Colon (tissue), 2 donors: ENCODE measurements around the gene PTPRD.

Experiments used
- FAIRE-seq: peaks from 2 replicates; lab custom pipeline; 2012; peaks lifted over from hg19 to GRCh38; lab: Jason Lieb, UNC
- donor health status: control.
- donor health status: control.

The PTPRD gene

DNA sequence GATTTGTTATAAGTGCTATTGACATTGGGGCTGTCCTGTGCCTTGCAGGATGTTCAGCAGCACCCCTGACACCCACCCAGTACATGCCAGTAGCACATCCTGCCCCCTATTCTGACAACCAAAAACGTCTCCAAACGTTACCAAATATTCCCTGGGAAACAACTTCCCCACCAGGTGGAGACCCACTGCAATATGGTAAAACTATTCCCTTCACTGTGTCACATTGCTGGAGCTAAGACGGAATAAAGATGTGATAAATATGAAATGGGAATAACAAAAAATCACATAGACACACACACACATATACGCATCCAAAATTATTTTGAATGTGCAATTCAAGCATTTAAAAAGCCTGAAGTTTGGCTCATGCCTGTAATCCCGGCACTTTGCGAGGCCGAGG lies 1939.0 kb downstream of the PTPRD start:
- FAIRE-seq, result no peak

DNA sequence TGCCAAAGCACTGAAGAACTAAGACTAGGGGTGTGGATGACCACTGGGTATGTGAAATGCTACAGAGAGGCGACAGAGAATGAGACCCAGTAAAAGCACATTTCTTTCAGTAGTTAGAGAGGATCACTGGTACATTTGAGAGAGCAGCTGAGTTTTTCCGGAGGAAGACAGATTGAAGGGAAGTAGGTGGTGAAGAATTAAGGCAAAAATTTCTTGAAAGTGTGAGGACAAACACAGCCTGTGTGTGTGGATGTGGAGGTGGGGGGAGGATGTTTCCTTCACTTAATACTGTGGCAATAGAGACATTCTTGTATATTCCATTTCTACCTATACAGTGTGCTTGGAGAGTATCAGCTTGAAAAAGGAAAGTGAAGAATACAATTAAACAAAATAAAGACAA lies 1942.1 kb downstream of the PTPRD start:
- FAIRE-seq, result no peak

DNA sequence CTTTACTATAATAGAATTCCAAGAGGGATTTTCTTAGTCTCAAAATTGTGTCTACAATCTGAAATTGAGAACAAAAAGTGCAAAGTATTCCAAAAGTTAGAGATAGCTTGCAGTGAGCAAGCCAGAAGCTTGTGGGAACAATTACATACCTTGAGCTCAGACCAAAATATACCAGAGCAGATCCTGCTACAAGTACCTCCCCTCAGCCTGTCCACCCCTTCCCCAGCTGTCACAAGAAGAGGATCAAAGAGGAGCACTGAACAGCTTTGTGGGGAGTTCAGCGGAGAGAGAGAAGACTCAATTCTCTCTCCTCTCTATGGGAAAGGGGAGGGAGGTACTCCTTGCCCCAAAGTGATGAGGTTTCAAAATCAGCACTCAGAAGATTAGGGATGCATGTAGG lies 1944.1 kb downstream of the PTPRD start:
- FAIRE-seq, result no peak

DNA sequence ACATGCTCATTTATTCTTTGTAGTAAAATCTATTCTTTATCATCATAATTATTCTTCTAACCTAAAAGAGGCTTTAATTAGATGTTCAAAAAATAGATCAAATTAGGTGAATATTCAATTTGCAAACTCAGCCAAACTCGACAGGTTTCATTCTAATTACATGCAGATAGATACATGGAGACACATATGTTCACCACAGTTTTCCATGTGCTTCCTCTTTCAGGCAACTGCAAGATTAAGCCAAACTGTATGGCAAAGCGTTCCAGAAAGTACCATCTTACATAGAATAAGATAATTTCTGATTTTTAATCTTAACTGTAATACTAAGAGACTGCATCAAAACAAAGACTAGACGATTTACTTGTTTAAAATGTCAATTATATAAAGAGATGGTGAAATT lies 1944.6 kb downstream of the PTPRD start:
- FAIRE-seq, result no peak

DNA sequence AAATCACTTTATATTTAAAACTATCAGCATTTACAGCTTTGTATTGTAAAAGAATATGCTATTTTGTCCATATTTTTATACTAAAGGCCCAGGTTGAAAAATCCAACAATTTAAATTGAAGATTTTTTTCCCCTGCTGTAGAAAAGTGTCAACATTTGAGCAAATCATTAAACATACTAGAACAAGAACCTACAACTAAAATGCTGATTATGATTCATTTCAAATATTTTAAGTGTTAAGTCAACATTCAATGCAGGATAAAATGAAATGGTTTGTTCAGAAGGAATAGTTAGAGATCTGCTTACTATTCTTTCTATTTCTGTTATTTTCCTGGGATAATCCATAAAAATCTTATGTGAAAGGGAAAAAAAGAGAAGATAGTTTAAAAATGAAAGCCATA lies 1946.7 kb downstream of the PTPRD start:
- FAIRE-seq, result no peak

DNA sequence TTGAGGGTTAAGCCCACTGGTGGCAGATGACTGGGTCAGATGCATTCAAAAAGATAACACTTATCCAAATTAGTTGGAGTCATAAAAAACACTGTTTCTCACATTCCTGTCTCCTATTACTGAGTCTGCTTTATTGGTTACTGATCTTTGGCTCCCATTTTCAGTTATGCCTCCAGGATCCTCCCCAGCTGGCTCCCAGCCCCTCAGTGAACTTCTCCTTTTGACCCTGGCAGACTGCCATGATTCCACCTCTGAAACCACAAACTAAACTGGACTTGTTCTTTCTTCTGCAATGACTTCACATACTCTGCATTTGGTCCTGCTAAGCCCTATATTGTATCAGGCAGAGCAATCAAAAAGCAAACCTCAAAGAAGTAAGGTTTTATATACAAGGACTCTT lies 1952.4 kb downstream of the PTPRD start:
- FAIRE-seq, result no peak

DNA sequence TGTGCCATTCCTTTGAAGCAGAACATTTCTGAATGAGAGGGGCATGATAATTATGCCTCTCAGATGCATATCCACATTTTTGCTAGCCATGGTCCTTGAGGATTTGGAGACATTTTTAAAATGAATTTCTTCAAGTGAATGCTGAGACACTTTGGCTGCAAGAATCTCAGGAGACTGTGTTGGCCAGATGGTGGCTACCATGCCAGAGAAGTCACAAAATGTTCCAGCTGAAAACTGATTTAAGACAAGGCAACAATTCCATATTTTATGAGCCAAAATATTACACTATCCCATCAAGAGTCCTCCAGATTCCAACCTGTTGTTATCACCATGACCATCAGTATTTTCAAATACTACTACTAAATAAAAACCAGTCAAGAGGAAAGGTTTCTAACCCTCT lies 1953.7 kb downstream of the PTPRD start:
- FAIRE-seq, result no peak

DNA sequence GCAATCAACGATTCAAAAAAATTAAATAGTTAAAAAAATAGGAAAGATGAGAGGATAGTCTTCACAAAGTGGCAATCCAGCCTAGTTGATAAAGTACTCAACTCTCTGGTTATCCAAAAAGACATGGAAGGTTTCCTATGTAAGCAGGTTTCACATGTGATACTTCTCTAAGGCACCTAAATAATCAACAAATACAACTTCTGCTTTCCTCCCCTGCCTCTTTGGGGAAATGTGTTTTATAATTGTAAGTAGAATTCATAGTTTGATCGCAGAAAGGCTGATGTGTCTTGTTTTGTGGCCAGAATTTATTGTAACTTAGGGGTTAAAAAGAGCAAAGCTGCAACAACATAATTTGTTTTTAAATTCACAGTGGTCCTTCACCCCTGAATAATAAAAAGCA lies 1957.7 kb downstream of the PTPRD start:
- FAIRE-seq, result no peak

DNA sequence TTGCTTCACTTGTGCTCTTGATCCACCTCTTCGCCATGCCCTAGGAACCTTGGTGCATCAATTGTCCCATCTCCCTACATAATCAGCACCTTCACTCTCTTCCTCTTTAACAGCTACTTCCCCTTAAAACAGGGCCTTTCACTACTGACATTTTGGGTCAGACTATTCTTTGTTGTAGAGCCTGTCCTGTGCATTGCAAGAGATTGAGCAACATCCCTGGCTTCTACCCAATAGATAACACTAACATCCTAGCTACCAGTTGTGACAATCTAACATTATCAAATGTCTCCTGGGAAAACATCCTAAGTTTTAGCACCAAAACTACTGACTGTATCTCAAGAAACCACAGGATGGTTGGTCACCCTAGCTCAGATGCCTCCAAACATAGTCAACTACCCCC lies 1958.9 kb downstream of the PTPRD start:
- no peak for FAIRE-seq

DNA sequence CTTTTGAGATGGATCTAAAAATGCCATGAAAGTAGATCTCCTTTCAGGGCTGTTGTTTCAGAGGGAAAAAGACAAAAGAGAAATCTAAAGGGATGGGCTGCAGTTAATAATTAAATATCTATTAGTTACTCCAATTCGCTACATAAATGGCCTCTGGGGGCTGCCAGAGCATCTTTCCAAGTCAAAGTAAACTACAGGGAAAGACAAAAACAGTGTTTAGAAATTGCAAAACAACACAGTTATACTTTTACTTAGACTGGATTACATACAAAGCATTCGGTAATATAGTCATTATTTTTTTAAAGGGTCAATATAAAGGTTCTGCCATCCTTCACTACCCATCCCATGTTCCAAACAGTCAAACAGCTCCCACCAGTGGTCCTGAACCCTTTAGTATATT lies 1959.7 kb downstream of the PTPRD start:
- no peak for FAIRE-seq

DNA sequence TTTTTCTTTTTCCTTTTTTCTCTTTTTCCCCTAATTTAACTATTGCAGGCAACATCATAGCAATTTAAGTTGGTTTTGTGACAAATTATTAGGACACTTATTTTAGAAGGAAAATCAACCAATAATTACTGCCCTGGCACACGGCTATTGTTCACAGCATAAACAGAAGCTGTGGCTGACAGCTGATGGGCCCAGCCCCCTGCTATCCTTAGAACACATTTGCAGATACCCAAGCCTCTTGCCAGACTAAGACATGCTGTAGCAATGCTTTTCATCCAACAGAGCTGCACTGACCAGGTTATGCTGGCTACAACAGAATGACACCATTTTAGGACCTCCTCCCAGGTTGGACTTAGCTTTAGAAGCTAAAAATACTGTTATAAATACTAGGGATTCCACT lies 1960.5 kb downstream of the PTPRD start:
- no peak for FAIRE-seq

DNA sequence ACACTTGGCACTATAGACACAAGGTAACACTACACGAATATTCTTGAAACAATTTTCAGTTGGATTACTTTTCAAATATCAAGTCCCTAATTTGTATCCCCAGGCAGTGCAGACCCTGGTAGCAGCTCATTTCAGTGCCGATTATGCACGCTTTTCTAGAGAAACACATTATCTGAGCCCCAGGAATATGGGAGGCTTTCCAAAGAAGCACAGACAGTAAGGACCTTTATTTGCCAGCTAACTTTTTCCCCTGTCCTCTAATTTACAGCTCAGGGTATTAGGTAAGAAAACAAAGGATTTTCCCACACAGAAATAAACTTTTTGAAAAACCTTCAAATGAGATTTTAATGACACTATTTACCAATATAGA lies 1961.0 kb downstream of the PTPRD start:
- FAIRE-seq, result no peak

DNA sequence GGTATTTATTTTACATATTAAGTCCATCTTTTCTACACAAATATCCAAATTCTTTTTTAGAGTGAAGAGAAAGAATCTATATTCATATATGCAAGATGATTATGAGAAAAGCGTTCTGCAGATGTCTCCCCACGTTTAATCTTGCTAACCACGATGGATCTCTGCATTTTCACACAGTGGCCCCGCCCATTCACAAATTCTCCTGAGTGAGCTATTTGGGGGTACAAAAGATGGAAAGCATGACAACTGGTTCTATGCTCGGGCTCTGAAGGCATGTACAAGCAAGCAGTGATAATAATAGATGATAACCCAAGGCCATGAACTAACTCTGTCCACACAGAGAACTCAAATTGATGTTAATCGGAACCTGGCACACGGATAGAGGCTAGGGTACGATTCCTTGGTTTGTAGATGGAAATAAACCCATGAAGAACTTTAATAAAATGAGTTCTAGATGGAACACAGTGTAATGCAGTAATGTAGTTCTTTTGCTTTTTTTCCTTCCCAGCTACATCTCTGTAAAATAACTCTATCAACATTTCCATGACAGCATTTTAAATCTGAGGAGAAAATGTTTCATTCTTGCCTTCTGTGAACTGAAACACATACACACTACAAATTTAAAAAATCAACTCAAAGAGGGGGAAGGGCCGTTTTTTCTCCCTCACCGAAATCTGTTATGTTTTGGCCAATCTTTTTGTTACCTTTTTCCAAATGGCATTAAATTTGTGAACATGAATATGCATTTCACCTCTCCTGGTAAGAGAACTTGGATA lies 1961.5 kb downstream of the PTPRD start:
- FAIRE-seq, result no peak

DNA sequence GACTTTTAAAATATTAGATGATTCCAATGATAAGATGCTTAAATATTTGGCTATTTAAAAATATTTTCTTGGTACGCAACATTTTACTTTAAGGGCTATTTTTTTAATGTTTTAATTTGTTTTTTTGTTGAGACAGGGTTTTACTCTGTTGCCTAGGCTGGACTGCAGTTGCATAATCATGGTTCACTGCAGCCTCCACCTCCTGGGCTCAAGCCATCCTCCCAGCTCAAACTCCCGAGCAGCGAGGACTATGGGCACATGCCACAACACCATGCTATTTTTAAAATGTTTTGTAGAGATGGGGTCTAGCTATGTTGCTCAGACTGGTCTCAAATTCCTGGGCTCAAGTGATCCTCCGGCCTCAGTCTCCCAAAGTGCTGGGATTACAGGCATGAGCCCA lies 1963.0 kb downstream of the PTPRD start:
- FAIRE-seq, result no peak

DNA sequence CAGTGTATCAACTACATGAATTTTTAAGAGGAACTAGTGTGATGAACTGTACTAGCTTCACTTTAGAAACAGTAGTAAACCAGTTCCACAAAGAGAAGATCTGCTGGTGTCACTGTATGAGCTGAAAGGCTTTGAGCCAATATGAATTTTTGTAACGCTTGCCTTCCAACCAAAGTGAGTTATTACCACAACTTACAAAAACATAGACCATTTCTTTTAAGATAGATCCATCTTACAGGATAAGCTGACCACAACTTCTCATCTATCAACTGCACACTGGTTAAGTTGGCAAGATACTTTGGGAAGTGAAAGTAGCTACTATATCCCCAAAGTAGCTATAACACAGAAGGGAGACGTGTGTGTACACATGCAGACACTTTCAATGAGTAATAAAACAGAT lies 1963.6 kb downstream of the PTPRD start:
- FAIRE-seq, result no peak

DNA sequence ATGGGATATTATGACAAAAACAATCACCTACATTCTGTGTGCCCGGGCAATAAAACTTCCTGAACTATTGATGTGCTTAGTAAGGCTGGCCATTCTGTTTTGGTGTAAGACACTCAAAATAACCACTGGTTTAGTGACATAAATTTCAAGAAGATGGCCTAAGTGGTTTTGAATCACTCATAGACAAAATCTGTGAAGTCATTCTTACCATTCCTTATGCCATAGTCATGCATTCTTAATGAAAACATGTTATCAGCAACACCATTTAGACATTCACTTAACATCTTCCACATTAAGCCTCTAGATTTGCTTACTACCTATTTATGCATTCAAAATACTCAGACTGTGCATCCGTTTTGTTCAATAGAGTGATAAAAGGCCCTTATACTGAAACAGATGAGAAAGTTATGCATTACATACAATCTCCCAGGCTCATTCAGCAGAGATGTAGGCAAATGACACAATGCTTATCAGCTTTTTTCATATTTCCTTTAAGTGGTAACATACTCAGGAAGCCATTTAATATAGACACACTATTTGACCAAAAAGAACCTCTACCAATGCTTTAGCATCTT lies 1964.4 kb downstream of the PTPRD start:
- no peak for FAIRE-seq

DNA sequence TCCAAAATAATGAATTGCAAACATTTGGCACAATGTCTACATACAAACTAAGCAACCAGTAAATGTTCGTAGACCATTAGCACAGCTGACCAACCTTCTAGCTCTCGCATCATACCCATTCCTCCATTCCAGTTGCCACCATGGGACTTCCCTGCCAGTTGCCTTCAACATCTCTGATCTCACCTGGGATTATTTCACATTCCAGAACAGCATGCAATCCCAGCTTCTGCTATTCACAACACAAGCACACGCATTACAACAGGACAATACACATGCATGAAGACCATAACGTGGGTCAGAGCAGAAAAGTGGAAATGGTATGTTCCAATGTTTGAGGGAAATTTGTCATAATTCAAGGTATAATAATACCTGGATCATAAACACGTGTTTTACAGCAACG lies 1965.0 kb downstream of the PTPRD start:
- FAIRE-seq, result no peak

DNA sequence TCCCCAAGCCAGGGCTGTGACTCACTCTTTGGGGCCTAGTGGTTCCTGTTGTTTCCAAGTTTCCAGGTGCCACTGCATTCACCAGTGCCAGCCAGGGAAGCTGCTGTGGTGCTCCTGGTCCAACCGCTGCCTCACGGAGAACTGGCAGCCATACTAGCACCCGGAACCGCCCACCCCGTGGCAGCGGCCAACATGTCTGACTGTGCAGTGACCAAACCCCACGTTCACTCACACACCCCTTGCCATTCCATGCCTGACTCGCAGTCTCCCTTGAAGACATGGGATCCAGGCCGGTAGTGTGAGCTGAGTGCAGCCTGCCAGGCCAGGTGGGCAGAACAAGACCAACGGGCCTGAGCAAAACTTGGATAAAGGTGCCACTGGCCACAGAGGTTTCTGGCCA lies 1968.2 kb downstream of the PTPRD start:
- no peak for FAIRE-seq

DNA sequence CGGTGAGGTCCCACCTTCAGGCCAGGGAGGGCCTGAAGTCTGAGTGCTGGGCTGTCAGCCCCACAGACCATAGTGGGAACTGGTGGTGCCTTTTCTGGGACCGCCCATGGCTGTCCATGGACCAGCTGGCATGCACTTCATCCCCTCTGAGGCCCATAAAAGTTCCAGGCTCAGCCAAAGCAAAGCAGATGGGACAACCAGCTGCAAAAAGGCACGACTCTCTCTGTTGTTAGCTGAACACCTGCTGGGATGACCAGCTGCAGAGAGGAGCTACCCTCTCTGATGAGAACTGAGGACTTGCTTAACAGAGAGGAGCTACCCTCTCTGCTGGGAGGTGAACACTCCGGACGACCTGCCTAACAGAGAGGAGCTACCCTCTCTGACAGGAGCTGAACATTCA lies 1968.9 kb downstream of the PTPRD start:
- no peak for FAIRE-seq

DNA sequence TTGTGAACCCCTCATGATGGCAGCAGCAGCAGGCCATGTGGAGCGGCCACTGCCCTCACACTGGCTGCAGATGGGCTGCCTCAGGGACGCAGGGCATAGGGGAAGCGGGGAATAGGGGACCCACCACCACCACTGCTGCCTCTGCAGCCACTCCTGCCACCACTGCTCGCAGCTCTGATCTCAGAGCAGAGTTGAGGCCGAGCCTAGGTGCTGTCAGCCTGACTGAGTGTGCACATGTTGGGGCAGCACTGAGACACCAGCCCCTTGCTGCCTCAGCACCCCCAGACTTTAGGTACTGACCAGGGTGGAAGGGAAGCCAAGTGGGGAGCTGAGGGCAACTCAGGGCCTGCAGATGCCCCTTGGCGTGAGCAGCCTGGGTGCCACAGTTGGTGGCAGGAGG lies 1969.3 kb downstream of the PTPRD start:
- no peak for FAIRE-seq

DNA sequence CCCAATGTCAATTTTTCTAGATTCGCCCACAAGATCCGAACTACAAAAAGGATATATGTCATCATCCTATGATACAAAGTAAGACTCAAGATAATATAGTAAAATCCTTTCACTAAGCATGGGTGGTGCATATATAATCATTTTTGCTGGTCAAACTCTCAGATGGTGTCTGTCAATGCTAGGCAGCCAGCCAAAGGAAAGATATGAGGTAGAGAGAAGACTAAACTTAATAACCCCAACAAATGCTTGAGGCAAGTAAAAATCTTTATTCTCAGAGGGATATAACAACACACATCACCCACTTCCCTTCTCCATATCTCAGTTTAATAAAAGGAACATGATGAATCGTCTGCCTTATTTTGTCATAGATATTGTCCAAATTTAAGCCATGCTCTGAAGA lies 1972.0 kb downstream of the PTPRD start:
- no peak for FAIRE-seq

DNA sequence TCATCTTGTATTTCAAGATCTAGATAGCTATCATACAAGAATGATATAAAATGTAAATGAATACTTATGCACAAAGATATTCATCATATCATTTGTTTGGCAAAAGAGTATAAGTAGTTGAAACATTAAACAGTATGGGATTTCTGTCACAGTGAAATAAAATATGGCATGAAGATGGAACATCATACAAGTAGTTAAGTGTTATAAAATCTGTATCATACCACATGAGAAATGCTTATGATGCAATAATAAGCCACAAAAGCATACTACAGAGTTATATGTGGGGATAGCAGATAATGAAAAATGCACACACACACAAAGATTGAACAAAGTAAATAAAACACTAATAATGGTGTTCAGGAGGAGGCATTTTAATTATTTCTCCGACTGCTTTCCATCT lies 1975.2 kb downstream of the PTPRD start:
- no peak for FAIRE-seq

DNA sequence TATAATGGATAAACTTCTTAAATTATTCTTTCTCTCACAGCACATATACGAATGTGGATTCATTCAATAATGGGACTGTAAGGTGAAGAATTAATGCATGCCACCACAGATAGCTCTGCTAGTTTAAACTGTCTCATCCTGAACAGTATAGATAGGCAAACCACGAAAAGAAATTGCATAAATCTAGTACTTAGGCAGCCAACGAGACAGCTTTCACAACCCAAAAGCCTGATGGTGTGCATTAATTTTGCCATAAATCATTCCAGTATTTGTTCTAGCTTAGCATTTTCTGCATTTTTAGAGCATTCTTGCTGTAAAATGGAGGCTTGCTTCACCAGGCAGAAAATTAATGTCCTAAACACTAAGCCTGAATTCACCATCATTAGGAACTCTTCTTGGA lies 1979.0 kb downstream of the PTPRD start:
- no peak for FAIRE-seq

DNA sequence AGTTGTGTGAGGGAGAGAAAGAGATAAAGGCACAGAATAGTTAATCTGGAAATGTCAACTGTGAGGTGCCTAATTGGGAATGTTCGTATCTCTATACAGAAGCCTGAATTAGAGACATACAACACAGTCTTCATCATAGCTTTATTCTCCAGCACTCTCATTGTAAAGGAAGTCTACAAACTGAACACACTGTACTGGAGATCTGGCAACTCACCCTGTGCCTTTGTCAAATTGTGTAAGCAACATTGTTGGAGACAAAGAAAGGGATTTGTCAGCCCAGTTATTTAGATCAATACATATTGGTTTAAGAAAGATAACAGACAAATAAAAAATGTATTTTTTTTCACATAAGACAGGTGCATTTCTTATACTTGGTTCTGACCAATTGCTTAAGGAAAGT lies 1980.3 kb downstream of the PTPRD start:
- no peak for FAIRE-seq

DNA sequence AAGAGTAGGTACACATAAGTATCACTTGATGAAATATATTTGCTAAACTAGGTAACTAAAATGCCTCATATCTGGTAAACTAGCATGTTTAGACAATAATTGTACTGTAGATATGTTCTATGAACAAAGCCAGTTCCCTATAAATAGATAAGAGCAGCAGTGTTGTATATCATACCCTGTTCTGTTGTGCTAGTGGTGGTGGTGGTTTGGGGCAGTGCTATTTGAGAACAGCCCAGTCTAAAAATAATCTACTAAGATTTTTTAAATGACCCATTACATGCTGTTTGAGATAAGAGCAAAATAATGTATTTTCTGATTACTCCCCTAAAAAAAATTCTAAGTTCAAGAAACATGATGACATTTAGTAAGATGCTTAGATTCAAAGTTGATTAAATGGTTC lies 1984.0 kb downstream of the PTPRD start:
- FAIRE-seq, result no peak
